Heart left ventricle (tissue), 13 donors: ENCODE measurements around the gene RNFT2.

Source experiments
- CTCF ChIP-seq, 12 donors: fragments of 200-600 bp; sonication (generic) in 4 of 12; IDR thresholded peaks; one replicate each; pipeline versions ENCODE4 v1.5.0 to v1.8.0; 2018 to 2022; ENCODE audit warnings: antibody characterized with exemption in 12 of 12, mild to moderate bottlenecking in 5 of 12
- POLR2A ChIP-seq, 2 donors: fragments of 450-650 bp; IDR thresholded peaks; one replicate each; pipeline ENCODE4 v1.6.1; 2017; ENCODE audit warnings: antibody characterized with exemption in 2 of 2, mild to moderate bottlenecking in 2 of 2, moderate library complexity in 2 of 2
- donor health status: ischemic (EF 13 %, LVEDD 7.1; RV severe dilation, severe dysfunction).
- donor health status: DM: no; HTN: yes; CAD: no.
- donor health status: DM: no; HTN: no; CAD: no.
- donor health status: ischemic (EF 25% LVEDD 6.9; RV normal size, moderate dysfunction).
- donor health status: ischemic (EF 25% LVEDD 5.7; RV mildly dilated, moderate dysfunction).
- donor health status: ischemic (EF 35%, LVEDD 5.7; RV mildly dilated, moderate dysfunction).
- donor health status: nonischemic (EF 11% LVEDD 7.7; RV severe dilation, severe dysfunction).
- donor health status: DM: yes; HTN: yes; CAD: no.
- donor health status: PGD.
- donor health status: ischemic (EF 29% LVEDD 5.4; RV normal size, mild dysfunction).
- donor health status: nonischemic (EF 23%, LVEDD 6.1; RV moderate dilation, normal function).

DNA sequence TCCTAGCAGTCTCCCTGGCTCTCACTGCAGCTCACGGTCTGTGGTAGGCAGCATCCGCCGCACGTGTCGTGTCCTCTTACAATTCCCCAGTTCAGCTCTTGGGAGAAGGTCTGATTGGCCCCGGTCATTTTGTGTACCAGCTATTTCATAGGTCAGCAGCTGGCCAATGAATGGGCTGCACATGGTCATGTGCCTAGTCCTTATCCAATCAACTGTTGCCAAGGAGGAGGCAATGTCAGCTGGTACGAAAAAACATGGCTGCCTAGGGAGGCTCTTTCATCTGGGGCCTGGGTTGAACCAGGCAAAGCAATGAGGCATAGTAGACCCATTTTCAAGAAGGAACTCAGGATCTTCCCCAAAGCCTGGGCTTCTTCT is 46.1 kb downstream of the RNFT2 start:
- no peak for TF ChIP-seq CTCF (IDR thresholded peaks at IDR 0.05)
- no peak for TF ChIP-seq POLR2A (IDR thresholded peaks at IDR 0.05)
